GM04503 (cell line): ENCODE data around the gene GPC5.
"Not testable (repeated sequence)": the region's sequence is repeated elsewhere in the genome, so short reads cannot be mapped to it uniquely, and the experiment has no call there.

ENCODE experiments used
- DNase-seq: peaks from one replicate; pipeline ENCODE4 v3.0.0-alpha.2; 2012; ENCODE audit warnings: low read depth

The GPC5 gene

GRCh38 chr13:92270990-92271389 lies 872.6 kb downstream of the GPC5 start:
- no peak for DNase-seq

- no peak for DNase-seq
Observed at GRCh38 chr13:92272177-92272576, 873.8 kb downstream of the GPC5 start.

- DNase-seq: not testable (repeated sequence)
Observed at GRCh38 chr13:92280986-92281385, 882.6 kb downstream of the GPC5 start.

GRCh38 chr13:92290718-92291307 lies 892.4 kb downstream of the GPC5 start:
- DNase-seq: not testable (repeated sequence)

- not testable (repeated sequence) for DNase-seq
Observed at GRCh38 chr13:92294533-92294932, 896.1 kb downstream of the GPC5 start.

- not testable (repeated sequence) for DNase-seq
Observed at GRCh38 chr13:92296154-92296671, 897.8 kb downstream of the GPC5 start.

- DNase-seq: no peak
Observed at GRCh38 chr13:92297971-92298942, 899.8 kb downstream of the GPC5 start.

- DNase-seq: no peak
Observed at GRCh38 chr13:92300651-92301050, 902.2 kb downstream of the GPC5 start.

- DNase-seq: no peak
Observed at GRCh38 chr13:92303428-92303827, 905.0 kb downstream of the GPC5 start.

- DNase-seq: no peak
Observed at GRCh38 chr13:92307752-92308151, 909.3 kb downstream of the GPC5 start.

- no peak for DNase-seq
Observed at GRCh38 chr13:92312823-92313222, 914.4 kb downstream of the GPC5 start.

GRCh38 chr13:92313382-92313781 lies 915.0 kb downstream of the GPC5 start:
- DNase-seq: no peak

- DNase-seq: no peak
Observed at GRCh38 chr13:92315265-92315664, 916.8 kb downstream of the GPC5 start.

- DNase-seq: no peak
Observed at GRCh38 chr13:92316030-92316429, 917.6 kb downstream of the GPC5 start.

- DNase-seq: no peak
Observed at GRCh38 chr13:92317066-92317465, 918.6 kb downstream of the GPC5 start.

GRCh38 chr13:92320323-92320722 lies 921.9 kb downstream of the GPC5 start:
- DNase-seq: no peak

- no peak for DNase-seq
Observed at GRCh38 chr13:92321174-92321573, 922.8 kb downstream of the GPC5 start.

- no peak for DNase-seq
Observed at GRCh38 chr13:92345627-92346026, 947.2 kb downstream of the GPC5 start.

- DNase-seq: no peak
Observed at GRCh38 chr13:92346046-92346445, 947.6 kb downstream of the GPC5 start.

- DNase-seq: no peak
Observed at GRCh38 chr13:92354583-92354982, 956.2 kb downstream of the GPC5 start.

- DNase-seq: no peak
Observed at GRCh38 chr13:92355213-92355612, 956.8 kb downstream of the GPC5 start.

- no peak for DNase-seq
Observed at GRCh38 chr13:92362717-92363116, 964.3 kb downstream of the GPC5 start.

- no peak for DNase-seq
Observed at GRCh38 chr13:92365904-92366303, 967.5 kb downstream of the GPC5 start.
